HepG2 (cell line): ENCODE measurements around the gene ALOX15. TPM values are rescaled to one million over a fixed set of nuclear protein-coding genes. Genes with fewer than 3 reads are reported as not detected.

Experiments used
- ATAC-seq: fragments of 200-7000 bp; cut with Tn5 transposase; 3 replicates; pipeline ENCODE4 v1.9.1; 2020; ENCODE audit warnings: mild to moderate bottlenecking, moderate library complexity
- BruUV-seq: library from RNA; stranded (reverse); fragments of 400-500 nt; replicated peaks from 2 replicates; lab custom pipeline; 2021; lab: Mats Ljungman, UMichigan
- CTCF ChIA-PET: fragments of 300-600 bp; formaldehyde crosslinking; extraction: SDS; loops from one replicate; lab custom pipeline; 2021; ENCODE audit warnings: low total read pairs, inconsistent platforms, low intra/inter-chr PET ratio; lab: Yijun Ruan, JAX
- POLR2A ChIA-PET: fragments of 350-600 bp; sonication (Branson Sonifier 250); formaldehyde crosslinking; loops from one replicate; lab custom pipeline; 2020; ENCODE audit warnings: antibody characterized with exemption, inconsistent platforms; lab: Yijun Ruan, JAX
- DNase-seq: peaks from one replicate; pipeline ENCODE4 v3.0.0-alpha.2; 2015; ENCODE audit warnings: low spot score
- FAIRE-seq: peaks from 3 replicates; lab custom pipeline; 2011; peaks lifted over from hg19 to GRCh38; lab: Jason Lieb, UNC
- H2AFZ ChIP-seq: one replicate; pipeline ENCODE4 v1.6.1; 2011; ENCODE audit warnings: low read length, inconsistent platforms
- H3K27ac ChIP-seq: fragments of 300-600 bp; 3 replicates; pipeline ENCODE4 v1.8.0; 2011; ENCODE audit warnings: mixed run types, mild to moderate bottlenecking, mixed read lengths, low read length, inconsistent platforms; ENCODE audit not compliant: insufficient read depth; ENCODE audit errors: extremely low read length
- H3K27me3 ChIP-seq, 2 experiments: fragments of 200-600 bp in 1 of 2; 2 replicates in 1 of 2; 3 replicates in 1 of 2; pipeline versions ENCODE4 v1.6.0 to v1.8.0; 2011; ENCODE audit warnings: low read length in 2 of 2, mild to moderate bottlenecking in 2 of 2, moderate library complexity in 2 of 2, inconsistent platforms in 1 of 2; ENCODE audit not compliant: insufficient read depth in 2 of 2, control insufficient read depth in 1 of 2
- H3K36me3 ChIP-seq, 2 experiments: fragments of 200-600 bp in 1 of 2; replicated peaks in 1 of 2; 2 replicates in 1 of 2; 3 replicates in 1 of 2; pipeline versions ENCODE4 v1.5.1 to v1.8.0; 2011; ENCODE audit warnings: low read length in 2 of 2, inconsistent platforms in 1 of 2; ENCODE audit not compliant: insufficient read depth in 2 of 2, control insufficient read depth in 1 of 2
- H3K4me1 ChIP-seq: 2 replicates; pipeline ENCODE4 v1.5.1; 2012; ENCODE audit warnings: low read length, inconsistent platforms; ENCODE audit not compliant: insufficient read depth
- H3K4me2 ChIP-seq: 2 replicates; pipeline ENCODE4 v1.6.0; 2011; ENCODE audit warnings: low read depth, low read length, inconsistent platforms
- H3K4me3 ChIP-seq, 3 experiments: fragments of 200-600 bp in 1 of 3; sonication (generic), shearing (Covaris generic) in 1 of 3; replicated peaks in 1 of 3; 2 replicates each; pipeline ENCODE4 v1.5.1; 2011 to 2016; ENCODE audit warnings: low read length in 3 of 3, inconsistent platforms in 2 of 3, low read depth in 2 of 3, mild to moderate bottlenecking in 2 of 3, control low read depth in 1 of 3, mixed read lengths in 1 of 3; ENCODE audit not compliant: insufficient read depth in 1 of 3
- H3K79me2 ChIP-seq: one replicate; pipeline ENCODE4 v1.6.1; 2011; ENCODE audit warnings: low read length, inconsistent platforms; ENCODE audit not compliant: insufficient read depth
- H3K9ac ChIP-seq: 2 replicates; pipeline ENCODE4 v1.6.0; 2011; ENCODE audit warnings: mild to moderate bottlenecking, low read depth, low read length, inconsistent platforms; ENCODE audit not compliant: insufficient read depth
- H3K9me3 ChIP-seq: 2 replicates; pipeline ENCODE4 v1.5.1; 2012; ENCODE audit warnings: mild to moderate bottlenecking, low read length
- H4K20me1 ChIP-seq: 2 replicates; pipeline ENCODE4 v1.6.0; 2011; ENCODE audit warnings: inconsistent platforms, mild to moderate bottlenecking, low read length, moderate library complexity; ENCODE audit not compliant: insufficient read depth
- FOSL2 ChIP-seq: sonication (generic); formaldehyde crosslinking; IDR thresholded peaks from 2 replicates; pipeline ENCODE4 v1.4.0; 2020; ENCODE audit warnings: missing genetic modification reagents
- NFATC3 ChIP-seq: sonication (generic); formaldehyde crosslinking; IDR thresholded peaks from 2 replicates; pipeline ENCODE4 v1.5.1; 2020; ENCODE audit warnings: mild to moderate bottlenecking, missing genetic modification reagents
- SOX6 ChIP-seq, 2 experiments: fragments of 450-650 bp in 1 of 2; sonication (generic) in 1 of 2; formaldehyde crosslinking in 1 of 2; IDR thresholded peaks; 2 replicates each; pipeline versions ENCODE4 v1.4.0 to v1.6.1; 2017 to 2020; ENCODE audit warnings: antibody characterized with exemption in 1 of 2, mild to moderate bottlenecking in 1 of 2, missing genetic modification reagents in 1 of 2
- ZBTB38 ChIP-seq: sonication (generic); formaldehyde crosslinking; IDR thresholded peaks from 2 replicates; pipeline ENCODE4 v1.5.1; 2020; ENCODE audit warnings: mild to moderate bottlenecking, missing genetic modification reagents
- ZNF337 ChIP-seq: sonication (generic); formaldehyde crosslinking; IDR thresholded peaks from 2 replicates; pipeline ENCODE4 v1.5.1; 2020; ENCODE audit warnings: missing genetic modification reagents, low read depth, mild to moderate bottlenecking, borderline replicate concordance
- WGBS: methylation state at CpG from one replicate; pipeline ENCODE4 v1.1.6; 2017; ENCODE audit warnings: low lambda C conversion rate; 5-methylcytosine and 5-hydroxymethylcytosine counted together
- in situ Hi-C: cut with HindIII; loops from 2 replicates; pipeline ENCODE4 v1.10.0; 2017; ENCODE audit warnings: low pct_unique_long_range_greater_than_20kb; ENCODE audit not compliant: extremely low pct_ligation_motif_present
- intact Hi-C: fragments of 100-400 bp; cut with micrococcal nuclease; formaldehyde crosslinking; loops from one replicate; pipeline ENCODE4 v1.10.0; 2022; ENCODE audit not compliant: unreplicated experiment
- polyA plus RNA-seq, 8 experiments: library from polyadenylated mRNA; depleted of rRNA in 3 of 8; stranded (reverse) in 7 of 8; unstranded in 1 of 8; fragments of >200 nt; fragmentation: Illumina TruSeq in 4 of 8; extraction: Trizol in 4 of 8; gene quantifications; 2 replicates each; pipeline versions ENCODE4 v1.2.1 to v1.2.3, GENCODE V29; 2011 to 2016; ENCODE audit warnings: low read depth in 4 of 8, missing spikeins in 1 of 8, mixed read lengths in 1 of 8; ENCODE audit not compliant: insufficient read depth in 1 of 8
- total RNA-seq, 5 experiments: library from RNA; depleted of rRNA; stranded (reverse); fragments of >200 nt; fragmentation: Illumina TruSeq; extraction: Trizol; gene quantifications; 2 replicates each; pipeline ENCODE4 v1.2.3, GENCODE V29; 2016; ENCODE audit warnings: low read depth in 1 of 5
- TF ChIP-seq, protein P1 (sequence below): sonication (generic); formaldehyde crosslinking; IDR thresholded peaks from 2 replicates; pipeline ENCODE4 v1.4.0; 2020; ENCODE audit warnings: mild to moderate bottlenecking, missing genetic modification reagents

ALOX15 gene
- total and polyA plus RNA-seq, 2 of the 13 experiments (the other 11 are each of a cell fraction or from before 2014, with no cell fraction given): 0.04 TPM; not detected in 1

DNA sequence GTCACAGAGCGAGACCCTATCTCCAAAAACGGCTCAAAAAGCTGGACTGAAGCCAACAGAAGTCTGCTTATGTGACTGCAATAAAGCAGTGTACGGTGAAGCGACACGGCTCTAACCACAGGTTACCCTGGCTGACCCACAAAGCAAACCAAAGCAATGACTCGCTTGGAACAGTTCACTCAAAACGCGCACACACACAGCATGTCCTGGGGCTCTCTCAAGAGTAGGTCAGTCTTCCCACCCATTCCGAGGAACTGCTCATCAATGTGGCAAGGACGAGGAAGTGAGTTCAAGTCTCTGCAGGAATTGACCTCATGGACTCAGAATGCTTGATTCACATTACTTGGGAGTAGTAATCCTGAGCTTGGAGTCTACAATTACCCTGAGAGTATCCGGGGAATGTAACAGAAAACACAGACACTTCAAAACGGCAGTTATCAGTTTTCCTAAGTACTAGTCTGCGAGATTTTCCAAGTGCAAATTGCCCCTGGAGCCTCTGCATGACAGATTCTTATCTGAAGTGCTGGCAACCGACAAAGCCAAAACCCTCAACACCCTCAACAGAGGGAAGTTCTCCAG is 37.1 kb upstream of the ALOX15 start:
- DNase-seq (peak; percentile 39), ATAC-seq (no peak), FAIRE-seq (no peak)
- Histone ChIP-seq H3K79me2 (no peaks in the 10 kb centered on the region), H2AFZ (no peak overlapping the region), H3K27ac (no peak overlapping the region), H3K27me3 (no peaks in the 10 kb centered on the region), H3K9me3 (no peaks in the 10 kb centered on the region), H4K20me1 (no peaks in the 10 kb centered on the region), H3K4me2 (no peak overlapping the region), H3K4me3 (no peak overlapping the region), H3K4me1 (peaks cover 21% of the 10 kb centered on the region), H3K36me3 (peaks cover 49 to 84% of the 10 kb centered on the region in 2 experiments), H3K9ac (no peak overlapping the region)
- ChIA-PET POLR2A (no interaction called here), CTCF (no interaction called here)
- TF ChIP-seq ZBTB38 (CRISPR knock-in tag) (0 out of 2 replicates have a peak, but pooled peaks have one; percentile 23), ZNF337 (CRISPR knock-in tag) (no peak), NFATC3 (no peak), FOSL2 (CRISPR knock-in tag) (peak; percentile 62), SOX6 (IDR thresholded peaks at IDR 0.05) (no peak), SOX6 (CRISPR knock-in tag; IDR thresholded peaks at IDR 0.05) (no peak)
- TF ChIP-seq, protein P1, sequence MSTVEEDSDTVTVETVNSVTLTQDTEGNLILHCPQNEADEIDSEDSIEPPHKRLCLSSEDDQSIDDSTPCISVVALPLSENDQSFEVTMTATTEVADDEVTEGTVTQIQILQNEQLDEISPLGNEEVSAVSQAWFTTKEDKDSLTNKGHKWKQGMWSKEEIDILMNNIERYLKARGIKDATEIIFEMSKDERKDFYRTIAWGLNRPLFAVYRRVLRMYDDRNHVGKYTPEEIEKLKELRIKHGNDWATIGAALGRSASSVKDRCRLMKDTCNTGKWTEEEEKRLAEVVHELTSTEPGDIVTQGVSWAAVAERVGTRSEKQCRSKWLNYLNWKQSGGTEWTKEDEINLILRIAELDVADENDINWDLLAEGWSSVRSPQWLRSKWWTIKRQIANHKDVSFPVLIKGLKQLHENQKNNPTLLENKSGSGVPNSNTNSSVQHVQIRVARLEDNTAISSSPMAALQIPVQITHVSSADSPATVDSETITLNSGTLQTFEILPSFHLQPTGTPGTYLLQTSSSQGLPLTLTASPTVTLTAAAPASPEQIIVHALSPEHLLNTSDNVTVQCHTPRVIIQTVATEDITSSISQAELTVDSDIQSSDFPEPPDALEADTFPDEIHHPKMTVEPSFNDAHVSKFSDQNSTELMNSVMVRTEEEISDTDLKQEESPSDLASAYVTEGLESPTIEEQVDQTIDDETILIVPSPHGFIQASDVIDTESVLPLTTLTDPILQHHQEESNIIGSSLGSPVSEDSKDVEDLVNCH: no peak
- intact Hi-C loops (no loop called here), in situ Hi-C loops (no loop called here)
- 68% methylated on average over 12 of the region's 14 CpGs for WGBS
- no TSS peak for BruUV-seq
